Activated naive CD8-positive, alpha-beta T cell treated with anti-CD3 and anti-CD28 coated beads, Interleukin-2, amount 10 ng/mL, durations not matched to agents 7 days and 5 days (primary cell): ENCODE results near the gene MCM3AP. TPM values are rescaled to one million over a fixed set of nuclear protein-coding genes. Genes with fewer than 3 reads are reported as not detected.
A peak's percentile ranks its signal among the peaks of the same experiment; 100 is the strongest.
"Not testable (repeated sequence)": the region's sequence is repeated elsewhere in the genome, so short reads cannot be mapped to it uniquely, and the experiment has no call there.

ENCODE experiments used
- ATAC-seq: fragments of 150-1000 bp; cut with Tn5 transposase; one replicate; pipeline ENCODE4 v1.10.0; 2021; ENCODE audit warnings: low read depth, moderate library complexity
- POLR2A ChIA-PET: fragments of 350-600 bp; sonication (Branson Sonifier 250); formaldehyde crosslinking; loops from one replicate; lab custom pipeline; 2021; ENCODE audit warnings: antibody characterized with exemption; lab: Charles Lee
- DNase-seq: peaks from one replicate; pipeline ENCODE4 v3.0.0; 2021
- H3K27ac Mint-ChIP-seq: one replicate; pipeline ENCODE4 v1.8.0; 2022; ENCODE audit warnings: mild to moderate bottlenecking, mixed read lengths
- H3K27me3 Mint-ChIP-seq: one replicate; pipeline ENCODE4 v1.8.0; 2022; ENCODE audit warnings: mild to moderate bottlenecking, moderate library complexity, mixed read lengths
- H3K36me3 Mint-ChIP-seq: one replicate; pipeline ENCODE4 v1.8.0; 2021; ENCODE audit warnings: mild to moderate bottlenecking, mixed read lengths
- H3K4me1 Mint-ChIP-seq: one replicate; pipeline ENCODE4 v1.8.0; 2021; ENCODE audit warnings: mixed read lengths
- H3K4me3 Mint-ChIP-seq: one replicate; pipeline ENCODE4 v1.8.0; 2022; ENCODE audit warnings: mild to moderate bottlenecking, moderate library complexity, mixed read lengths
- H3K9me3 Mint-ChIP-seq: one replicate; pipeline ENCODE4 v1.8.0; 2021; ENCODE audit warnings: mixed read lengths
- total RNA-seq, 2 experiments: library from RNA; stranded (reverse); gene quantifications; one replicate each; pipeline ENCODE4 v1.2.3, GENCODE V29; 2021

Gene MCM3AP
- total RNA-seq, 2 experiments from 2014 or later, result 130 to 150 TPM

GRCh38 chr21:46243960-46244361 lies 41.5 kb downstream of the MCM3AP start:
- Mint-ChIP-seq H3K27me3 (no peaks in the 10 kb centered on the region), H3K36me3 (peaks cover 42% of the 10 kb centered on the region), H3K9me3 (no peaks in the 10 kb centered on the region), H3K4me1 (peaks cover 10% of the 10 kb centered on the region), H3K4me3 (no peak overlapping the region), H3K27ac (peak overlapping the region; percentile 32)
- ATAC-seq (peak; percentile 49), DNase-seq (no peak)
- POLR2A ChIA-PET, result no interaction called here

GRCh38 chr21:46243325-46243724 lies 42.1 kb downstream of the MCM3AP start:
- H3K27me3 Mint-ChIP-seq, result no peaks in the 10 kb centered on the region
- peaks cover 8% of the 10 kb centered on the region for H3K4me1 Mint-ChIP-seq
- H3K36me3 Mint-ChIP-seq, result peaks cover 42% of the 10 kb centered on the region
- no peaks in the 10 kb centered on the region for H3K9me3 Mint-ChIP-seq
- POLR2A ChIA-PET, result interaction anchor here (0.8 kb wide), 1 partner anchor 10 kb away, joined by 3 read pairs; no protein-coding TSS in a partner anchor
- H3K27ac Mint-ChIP-seq, result peak overlapping the region; percentile 56
- H3K4me3 Mint-ChIP-seq, result no peak overlapping the region
- ATAC-seq (no peak), DNase-seq (no peak)

- not testable (repeated sequence) for H3K27me3 Mint-ChIP-seq, H3K9me3 Mint-ChIP-seq, H3K4me3 Mint-ChIP-seq, H3K4me1 Mint-ChIP-seq, ATAC-seq, DNase-seq
- peaks cover 36% of the 10 kb centered on the region for H3K36me3 Mint-ChIP-seq
- POLR2A ChIA-PET, result interaction anchor here (0.8 kb wide), 1 partner anchor 13 kb away, joined by 3 read pairs; the partner anchor contains the start of gene LSS
- H3K27ac Mint-ChIP-seq, result peak overlapping the region; percentile 50
These were observed 43.8 kb downstream of the MCM3AP start for GRCh38 chr21:46241577-46241976.

GRCh38 chr21:46239817-46240325 lies 45.5 kb downstream of the MCM3AP start:
- Mint-ChIP-seq H3K27ac (peak overlapping the region; percentile 1), H3K36me3 (peaks cover 31% of the 10 kb centered on the region), H3K4me1 (peaks cover 8% of the 10 kb centered on the region), H3K9me3 (no peaks in the 10 kb centered on the region), H3K4me3 (no peak overlapping the region), H3K27me3 (no peaks in the 10 kb centered on the region)
- ATAC-seq (no peak), DNase-seq (no peak)
- POLR2A ChIA-PET, result no interaction called here

GRCh38 chr21:46237474-46237873 lies 47.9 kb downstream of the MCM3AP start:
- ATAC-seq (no peak), DNase-seq (no peak)
- POLR2A ChIA-PET, result no interaction called here
- Mint-ChIP-seq H3K36me3 (peaks cover 42% of the 10 kb centered on the region), H3K4me3 (no peak overlapping the region), H3K27ac (no peak overlapping the region), H3K9me3 (no peaks in the 10 kb centered on the region), H3K27me3 (no peaks in the 10 kb centered on the region), H3K4me1 (peaks cover 18% of the 10 kb centered on the region)

- Mint-ChIP-seq H3K27me3 (no peaks in the 10 kb centered on the region), H3K4me3 (no peak overlapping the region), H3K9me3 (no peaks in the 10 kb centered on the region), H3K27ac (no peak overlapping the region), H3K4me1 (peaks cover 29% of the 10 kb centered on the region), H3K36me3 (peaks cover 44% of the 10 kb centered on the region)
- DNase-seq (no peak), ATAC-seq (no peak)
- POLR2A ChIA-PET, result no interaction called here
These were observed 50.9 kb downstream of the MCM3AP start for GRCh38 chr21:46234436-46234950.

GRCh38 chr21:46229923-46230260 lies 55.5 kb downstream of the MCM3AP start:
- H3K4me3 Mint-ChIP-seq, result peak overlapping the region; percentile 99

GRCh38 chr21:46229133-46229922 lies 56.1 kb downstream of the MCM3AP start:
- DNase-seq (no peak), ATAC-seq (peak; percentile 24)
- Mint-ChIP-seq H3K4me1 (peaks cover 49% of the 10 kb centered on the region), H3K9me3 (no peaks in the 10 kb centered on the region), H3K27me3 (no peaks in the 10 kb centered on the region), H3K4me3 (peak overlapping the region; percentile 99), H3K27ac (peak overlapping the region; percentile 100), H3K36me3 (peaks cover 38% of the 10 kb centered on the region)
- POLR2A ChIA-PET, result interaction anchor here (0.6 to 1.9 kb wide), 4 partner anchors 54 to 428 kb away, joined by 3 to 8 read pairs (median 4); no protein-coding TSS in a partner anchor

More at GRCh38 chr21:46229923-46230260, 55.5 kb downstream of the MCM3AP start:
- DNase-seq (no peak), ATAC-seq (no peak)
- POLR2A ChIA-PET, result interaction anchor here (0.6 to 1.9 kb wide), 5 partner anchors 16 to 427 kb away, joined by 3 to 8 read pairs (median 4); no protein-coding TSS in a partner anchor
- Mint-ChIP-seq H3K4me1 (peaks cover 54% of the 10 kb centered on the region), H3K27ac (peak overlapping the region; percentile 78), H3K36me3 (peaks cover 42% of the 10 kb centered on the region), H3K27me3 (no peaks in the 10 kb centered on the region), H3K9me3 (no peaks in the 10 kb centered on the region)

GRCh38 chr21:46228345-46229051 lies 56.9 kb downstream of the MCM3AP start, which contains the start of gene LSS:
LSS (minus strand) TSS chr21:46228774; CDS start chr21:46228745, 29 bp downstream.
- Mint-ChIP-seq H3K27me3 (no peaks in the 10 kb centered on the region), H3K27ac (peak within 1 kb of the TSS; percentile 100), H3K36me3 (peaks cover 33% of the 10 kb centered on the region), H3K4me3 (peak within 1 kb of the TSS; percentile 99), H3K4me1 (peaks cover 42% of the 10 kb centered on the region), H3K9me3 (no peaks in the 10 kb centered on the region)
- POLR2A ChIA-PET, result interaction anchor here (0.6 to 1.3 kb wide), 4 partner anchors 12 to 94 kb away, joined by 3 to 5 read pairs (median 4); no protein-coding TSS in a partner anchor
- peak; percentile 98 for ATAC-seq
- DNase-seq, result peak; percentile 99

GRCh38 chr21:46227811-46228344 lies 57.5 kb downstream of the MCM3AP start:
- Mint-ChIP-seq H3K27me3 (no peaks in the 10 kb centered on the region), H3K9me3 (no peaks in the 10 kb centered on the region), H3K4me1 (peaks cover 42% of the 10 kb centered on the region), H3K4me3 (peak overlapping the region; percentile 84), H3K27ac (peak overlapping the region; percentile 73), H3K36me3 (peaks cover 27% of the 10 kb centered on the region)
- POLR2A ChIA-PET, result interaction anchor here (0.6 to 1.2 kb wide), 4 partner anchors 13 to 323 kb away, joined by 3 to 5 read pairs (median 3); no protein-coding TSS in a partner anchor
- DNase-seq (no peak), ATAC-seq (no peak)

- POLR2A ChIA-PET, result interaction anchor here (0.8 to 1.2 kb wide), 2 partner anchors 96 to 324 kb away, joined by 3 to 5 read pairs; no protein-coding TSS in a partner anchor
- H3K9me3 Mint-ChIP-seq, result no peaks in the 10 kb centered on the region
- ATAC-seq (no peak), DNase-seq (no peak)
- peaks cover 20% of the 10 kb centered on the region for H3K36me3 Mint-ChIP-seq
- H3K4me3 Mint-ChIP-seq, result peak overlapping the region; percentile 84
- peak overlapping the region; percentile 12 for H3K27ac Mint-ChIP-seq
- peaks cover 42% of the 10 kb centered on the region for H3K4me1 Mint-ChIP-seq
- H3K27me3 Mint-ChIP-seq, result no peaks in the 10 kb centered on the region
These were observed 58.4 kb downstream of the MCM3AP start for GRCh38 chr21:46226920-46227599.

- no peak overlapping the region for H3K27ac Mint-ChIP-seq
- DNase-seq (no peak), ATAC-seq (no peak)
- no peaks in the 10 kb centered on the region for H3K27me3 Mint-ChIP-seq
- no peaks in the 10 kb centered on the region for H3K9me3 Mint-ChIP-seq
- POLR2A ChIA-PET, result no interaction called here
- H3K4me3 Mint-ChIP-seq, result peak overlapping the region; percentile 84
- peaks cover 33% of the 10 kb centered on the region for H3K4me1 Mint-ChIP-seq
- H3K36me3 Mint-ChIP-seq, result peaks cover 14% of the 10 kb centered on the region
These were observed 59.3 kb downstream of the MCM3AP start for GRCh38 chr21:46226146-46226545.
